HEK293 (cell line): ENCODE data around the gene CD84.

Experiments used
- CTCF ChIA-PET: fragments of 350-600 bp; formaldehyde crosslinking; extraction: SDS; loops from one replicate; lab custom pipeline; 2021; ENCODE audit warnings: antibody characterized with exemption; lab: Yijun Ruan, JAX
- POLR2A ChIA-PET: fragments of 300-600 bp; formaldehyde crosslinking; extraction: SDS; loops from one replicate; lab custom pipeline; 2020; ENCODE audit warnings: antibody characterized with exemption, inconsistent platforms; lab: Yijun Ruan, JAX
- H3K27ac ChIP-seq: fragments of 200-500 bp; sonication (Bioruptor generic); 2 replicates; pipeline ENCODE4 v1.5.1; 2014; ENCODE audit warnings: low read depth, low read length, control low read depth, inconsistent platforms; ENCODE audit errors: extremely low read depth
- H3K36me3 ChIP-seq, 2 experiments: fragments of 200-500 bp in 1 of 2; sonication (Bioruptor generic) in 1 of 2; 1 replicate in 1 of 2; 2 replicates in 1 of 2; pipeline ENCODE4 v1.5.1; 2014 to 2017; ENCODE audit warnings: inconsistent platforms in 2 of 2, low read length in 2 of 2; ENCODE audit not compliant: control insufficient read depth in 2 of 2, insufficient read depth in 1 of 2
- H3K4me1 ChIP-seq: fragments of 200-500 bp; sonication (Bioruptor generic); 2 replicates; pipeline ENCODE4 v1.5.1; 2014; ENCODE audit warnings: mild to moderate bottlenecking, low read length, inconsistent platforms; ENCODE audit not compliant: control insufficient read depth, insufficient read depth
- H3K4me3 ChIP-seq: 2 replicates; pipeline ENCODE4 v1.5.1; 2011; ENCODE audit warnings: low read depth, mild to moderate bottlenecking, control low read depth, low read length, moderate library complexity
- H3K9me3 ChIP-seq: fragments of 200-500 bp; sonication (Bioruptor generic); 2 replicates; pipeline ENCODE4 v1.5.1; 2014; ENCODE audit warnings: low read depth, low read length, inconsistent platforms; ENCODE audit not compliant: control insufficient read depth, insufficient read depth
- HOXD13 ChIP-seq: sonication (generic); formaldehyde crosslinking; IDR thresholded peaks from 2 replicates; pipeline ENCODE4 v1.8.0; 2022; ENCODE audit warnings: missing genetic modification reagents, borderline replicate concordance
- KLF10 ChIP-seq: fragments of 450-650 bp; IDR thresholded peaks from 2 replicates; pipeline ENCODE4 v1.5.1; 2018; ENCODE audit warnings: missing biosample characterization, mild to moderate bottlenecking, missing genetic modification characterization
- KLF7 ChIP-seq: fragments of 450-650 bp; formaldehyde crosslinking; IDR thresholded peaks from 2 replicates; pipeline ENCODE4 v1.5.1; 2016; ENCODE audit warnings: missing biosample characterization, missing genetic modification characterization, borderline replicate concordance
- MYNN ChIP-seq: fragments of 450-650 bp; formaldehyde crosslinking; IDR thresholded peaks from 2 replicates; pipeline ENCODE4 v1.5.1; 2016; ENCODE audit warnings: missing biosample characterization, missing genetic modification characterization, borderline replicate concordance
- PRDM2 ChIP-seq: fragments of 450-650 bp; formaldehyde crosslinking; IDR thresholded peaks from 2 replicates; pipeline ENCODE4 v1.5.1; 2016; ENCODE audit warnings: missing biosample characterization, missing genetic modification characterization, borderline replicate concordance
- REST ChIP-seq: fragments of 450-650 bp; formaldehyde crosslinking; IDR thresholded peaks from 2 replicates; pipeline ENCODE4 v1.5.1; 2016; ENCODE audit warnings: missing biosample characterization, missing genetic modification characterization
- ZBTB6 ChIP-seq: fragments of 450-650 bp; formaldehyde crosslinking; IDR thresholded peaks from 2 replicates; pipeline ENCODE4 v1.5.1; 2017; ENCODE audit warnings: missing biosample characterization, missing genetic modification characterization
- ZNF146 ChIP-seq: fragments of 450-650 bp; formaldehyde crosslinking; IDR thresholded peaks from 2 replicates; pipeline ENCODE4 v1.5.1; 2016; ENCODE audit warnings: missing biosample characterization, missing genetic modification characterization
- ZNF202 ChIP-seq: fragments of 450-650 bp; formaldehyde crosslinking; IDR thresholded peaks from 2 replicates; pipeline ENCODE4 v1.5.1; 2016; ENCODE audit warnings: missing biosample characterization, missing genetic modification characterization, borderline replicate concordance
- ZNF223 ChIP-seq: fragments of 450-650 bp; formaldehyde crosslinking; IDR thresholded peaks from 2 replicates; pipeline ENCODE4 v1.5.1; 2016; ENCODE audit warnings: missing biosample characterization, missing genetic modification characterization
- ZNF544 ChIP-seq: fragments of 450-650 bp; formaldehyde crosslinking; IDR thresholded peaks from 2 replicates; pipeline ENCODE4 v1.5.0; 2017; ENCODE audit warnings: missing biosample characterization, missing genetic modification characterization
- ZNF548 ChIP-seq: fragments of 450-650 bp; formaldehyde crosslinking; IDR thresholded peaks from 2 replicates; pipeline ENCODE4 v1.5.1; 2016; ENCODE audit warnings: missing biosample characterization, missing genetic modification characterization
- ZNF549 ChIP-seq: fragments of 450-650 bp; IDR thresholded peaks from 2 replicates; pipeline ENCODE4 v1.5.1; 2018; ENCODE audit warnings: missing biosample characterization, missing genetic modification characterization, mild to moderate bottlenecking, inconsistent platforms, moderate library complexity
- ZNF600 ChIP-seq: fragments of 450-650 bp; formaldehyde crosslinking; IDR thresholded peaks from 2 replicates; pipeline ENCODE4 v1.5.1; 2016; ENCODE audit warnings: missing biosample characterization, missing genetic modification characterization

Gene CD84

GRCh38 chr1:160619742-160620277 lies 40.5 kb upstream of the CD84 start (continued):
- TF ChIP-seq HOXD13 (CRISPR knock-in tag) (no peak), ZNF544 (no peak), ZNF146 (tag by site-specific recombination) (no peak), ZNF223 (no peak), ZNF202 (tag by site-specific recombination) (no peak)

- Histone ChIP-seq H3K9me3 (no peaks in the 10 kb centered on the region), H3K36me3 (no peaks in the 10 kb centered on the region), H3K4me3 (no peak overlapping the region), H3K4me1 (no peaks in the 10 kb centered on the region), H3K27ac (no peak overlapping the region)
- POLR2A ChIA-PET, result no interaction called here
- CTCF ChIA-PET, result interaction anchor here (0.6 to 3.4 kb wide), 9 partner anchors 9 to 573 kb away, joined by 3 to 22 read pairs (median 6); no protein-coding TSS in a partner anchor
- TF ChIP-seq ZNF549 (no peak), ZNF600 (no peak)
Observed at GRCh38 chr1:160618763-160619274, 39.5 kb upstream of the CD84 start.

- no peaks in the 10 kb centered on the region for H3K36me3 ChIP-seq
- TF ChIP-seq ZBTB6 (tag by site-specific recombination) (no peak), PRDM2 (tag by site-specific recombination) (no peak), ZNF548 (tag by site-specific recombination) (no peak), KLF7 (tag by site-specific recombination) (no peak), KLF10 (tag by site-specific recombination) (no peak), REST (tag by site-specific recombination) (no peak), MYNN (tag by site-specific recombination) (no peak)
- TF ChIP-seq, all 188 proteins: peak for 0
- no peaks in the 10 kb centered on the region for H3K9me3 ChIP-seq
- CTCF ChIA-PET, result interaction anchor here (0.6 to 3.4 kb wide), 8 partner anchors 10 to 573 kb away, joined by 3 to 22 read pairs (median 6); no protein-coding TSS in a partner anchor
- H3K27ac ChIP-seq, result no peak overlapping the region
- H3K4me1 ChIP-seq, result no peaks in the 10 kb centered on the region
- H3K4me3 ChIP-seq, result no peak overlapping the region
- POLR2A ChIA-PET, result no interaction called here
Observed at GRCh38 chr1:160618327-160618726, 39.0 kb upstream of the CD84 start.
